GM11168 (cell line): ENCODE results near the gene PIK3AP1.

Experiments
- in situ Hi-C: fragments of 300-500 bp; cut with MboI; formaldehyde crosslinking; loops from one replicate; pipeline ENCODE4 v1.12.0; 2022; ENCODE audit warnings: low sequenced_read_pairs; ENCODE audit not compliant: unreplicated experiment

The PIK3AP1 gene

GRCh38 chr10:96676272-96677112, 43.8 kb downstream of the PIK3AP1 start:
- in situ Hi-C loops = no loop called here

GRCh38 chr10:96675846-96676245, 44.5 kb downstream of the PIK3AP1 start:
- in situ Hi-C loops = no loop called here

- in situ Hi-C loops = no loop called here
Observed at GRCh38 chr10:96673318-96674099, 46.8 kb downstream of the PIK3AP1 start.

GRCh38 chr10:96672481-96673175, 47.7 kb downstream of the PIK3AP1 start:
- in situ Hi-C loops = no loop called here

GRCh38 chr10:96671211-96671890, 49.0 kb downstream of the PIK3AP1 start:
- in situ Hi-C loops = no loop called here

- in situ Hi-C loops = no loop called here
Observed at GRCh38 chr10:96670786-96671185, 49.5 kb downstream of the PIK3AP1 start.

- in situ Hi-C loops = no loop called here
Observed at GRCh38 chr10:96667401-96667800, 52.9 kb downstream of the PIK3AP1 start.

- in situ Hi-C loops = no loop called here
Observed at GRCh38 chr10:96666741-96667140, 53.6 kb downstream of the PIK3AP1 start.

GRCh38 chr10:96665306-96665705, 55.0 kb downstream of the PIK3AP1 start:
- in situ Hi-C loops = no loop called here

- in situ Hi-C loops = no loop called here
Observed at GRCh38 chr10:96664563-96664962, 55.8 kb downstream of the PIK3AP1 start.

GRCh38 chr10:96663797-96664196, 56.5 kb downstream of the PIK3AP1 start:
- in situ Hi-C loops = no loop called here

- in situ Hi-C loops = no loop called here
Observed at GRCh38 chr10:96661632-96662031, 58.7 kb downstream of the PIK3AP1 start.

- in situ Hi-C loops = no loop called here
Observed at GRCh38 chr10:96660297-96660696, 60.0 kb downstream of the PIK3AP1 start.

- in situ Hi-C loops = loop anchor here (10.0 kb wide), 1 partner anchor 46 kb away; no protein-coding TSS in a partner anchor
Observed at GRCh38 chr10:96658844-96659243, 61.5 kb downstream of the PIK3AP1 start.

- in situ Hi-C loops = loop anchor here (10.0 kb wide), 1 partner anchor 47 kb away; no protein-coding TSS in a partner anchor
Observed at GRCh38 chr10:96657385-96657784, 62.9 kb downstream of the PIK3AP1 start.

GRCh38 chr10:96656839-96657238, 63.5 kb downstream of the PIK3AP1 start:
- in situ Hi-C loops = loop anchor here (10.0 kb wide), 1 partner anchor 48 kb away; no protein-coding TSS in a partner anchor

GRCh38 chr10:96656198-96656577, 64.1 kb downstream of the PIK3AP1 start:
- in situ Hi-C loops = loop anchor here (10.0 kb wide), 1 partner anchor 49 kb away; no protein-coding TSS in a partner anchor

- in situ Hi-C loops = loop anchor here (10.0 kb wide), 1 partner anchor 49 kb away; no protein-coding TSS in a partner anchor
Observed at GRCh38 chr10:96655461-96656197, 64.7 kb downstream of the PIK3AP1 start.

GRCh38 chr10:96651998-96652431, 68.3 kb downstream of the PIK3AP1 start:
- in situ Hi-C loops = loop anchor here (10.0 kb wide), 1 partner anchor 53 kb away; no protein-coding TSS in a partner anchor
